Stimulated activated memory B cell treated with anti-CD40 and anti-IgM and Interleukin-4, amounts not matched to agents 10 μg/mL and 1 μg/mL and 100 μg/mL, for 72 hours (primary cell): ENCODE measurements around the gene DNAH8.

Experiments used
- ATAC-seq: fragments of 150-1000 bp; cut with Tn5 transposase; 2 replicates; pipeline ENCODE4 v1.10.0; 2021
- H3K27ac Mint-ChIP-seq: one replicate; pipeline ENCODE4 v1.8.0; 2022; ENCODE audit warnings: mild to moderate bottlenecking, mixed read lengths
- H3K27me3 Mint-ChIP-seq: one replicate; pipeline ENCODE4 v1.8.0; 2022; ENCODE audit warnings: mixed read lengths
- H3K36me3 Mint-ChIP-seq: one replicate; pipeline ENCODE4 v1.8.0; 2022; ENCODE audit warnings: mixed read lengths
- H3K4me1 Mint-ChIP-seq: one replicate; pipeline ENCODE4 v1.8.0; 2022; ENCODE audit warnings: mixed read lengths
- H3K4me3 Mint-ChIP-seq: one replicate; pipeline ENCODE4 v1.8.0; 2022; ENCODE audit warnings: mild to moderate bottlenecking, moderate library complexity, mixed read lengths
- H3K9me3 Mint-ChIP-seq: one replicate; pipeline ENCODE4 v1.8.0; 2022; ENCODE audit warnings: mixed read lengths

Gene DNAH8

GRCh38 chr6:38985839-38986238 lies 270.7 kb downstream of the DNAH8 start:
- Mint-ChIP-seq H3K4me1 (no peaks in the 10 kb centered on the region), H3K36me3 (no peaks in the 10 kb centered on the region), H3K4me3 (no peak overlapping the region), H3K27me3 (no peaks in the 10 kb centered on the region), H3K27ac (no peak overlapping the region), H3K9me3 (no peaks in the 10 kb centered on the region)
- no peak for ATAC-seq

DNA sequence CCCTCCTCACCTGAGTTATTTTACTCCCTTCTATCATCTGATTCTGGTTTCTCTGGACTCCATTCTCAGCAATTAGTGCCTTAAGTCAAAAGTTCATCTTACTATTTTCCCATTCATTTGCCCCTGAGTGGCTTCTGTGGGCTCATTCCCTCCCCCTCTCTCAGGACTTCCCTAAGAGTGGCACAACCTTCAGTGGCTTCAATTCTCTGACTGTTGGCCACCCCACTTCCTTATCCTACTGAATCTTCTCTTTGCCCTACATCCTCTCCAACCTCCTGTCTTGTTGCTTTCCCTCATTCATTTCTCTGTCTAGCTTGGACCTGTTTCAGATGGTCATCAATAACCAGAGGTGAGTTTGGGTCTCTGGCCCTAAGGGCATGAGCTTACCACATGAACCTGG lies 272.4 kb downstream of the DNAH8 start:
- Mint-ChIP-seq H3K4me1 (no peaks in the 10 kb centered on the region), H3K27ac (no peak overlapping the region), H3K36me3 (no peaks in the 10 kb centered on the region), H3K27me3 (no peaks in the 10 kb centered on the region), H3K4me3 (no peak overlapping the region), H3K9me3 (no peaks in the 10 kb centered on the region)
- no peak for ATAC-seq

DNA sequence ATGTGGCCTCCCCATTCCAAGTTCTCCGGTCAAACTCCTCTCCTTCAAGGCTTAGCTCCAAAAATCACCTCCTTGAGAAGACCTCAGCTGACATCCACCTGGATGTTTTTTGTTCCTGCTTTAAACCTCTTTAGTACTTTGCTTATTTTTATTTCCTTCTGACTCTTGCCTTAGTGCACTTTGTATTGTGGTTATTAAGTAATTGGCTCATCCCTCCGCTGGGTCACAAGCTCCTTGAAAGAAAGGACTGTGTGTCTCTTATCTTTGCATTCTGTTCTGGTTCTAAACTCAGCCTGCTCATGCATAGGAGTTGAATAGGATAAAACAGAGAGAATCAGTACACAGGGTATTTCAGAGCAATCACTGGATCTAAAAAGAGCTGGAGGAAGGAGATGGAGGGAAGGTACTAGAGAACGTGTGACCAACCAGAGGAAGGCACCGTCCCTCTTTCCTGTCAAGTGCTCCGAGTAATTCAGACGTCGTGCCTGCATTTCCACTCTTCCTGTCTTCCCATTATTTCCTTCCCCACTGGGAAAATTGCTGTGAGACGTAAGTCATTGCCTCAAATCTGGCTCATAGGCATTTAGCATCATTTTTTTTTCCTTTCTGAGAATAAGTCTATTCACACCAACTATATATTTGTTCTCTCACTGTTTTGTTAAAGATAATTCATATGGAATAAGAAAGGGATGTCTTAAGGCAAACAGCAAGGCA lies 273.8 kb downstream of the DNAH8 start:
- Mint-ChIP-seq H3K4me1 (no peaks in the 10 kb centered on the region), H3K9me3 (no peaks in the 10 kb centered on the region), H3K36me3 (no peaks in the 10 kb centered on the region), H3K27me3 (no peaks in the 10 kb centered on the region), H3K27ac (no peak overlapping the region), H3K4me3 (no peak overlapping the region)
- ATAC-seq = no peak

GRCh38 chr6:38990475-38990874 lies 275.4 kb downstream of the DNAH8 start:
- no peak for ATAC-seq
- H3K36me3 Mint-ChIP-seq = no peaks in the 10 kb centered on the region
- H3K9me3 Mint-ChIP-seq = no peaks in the 10 kb centered on the region
- H3K4me1 Mint-ChIP-seq = no peaks in the 10 kb centered on the region
- H3K27me3 Mint-ChIP-seq = no peaks in the 10 kb centered on the region
- no peak overlapping the region for H3K27ac Mint-ChIP-seq
- H3K4me3 Mint-ChIP-seq = no peak overlapping the region

- H3K27me3 Mint-ChIP-seq = peaks cover 40% of the 10 kb centered on the region
- H3K36me3 Mint-ChIP-seq = no peaks in the 10 kb centered on the region
- no peak overlapping the region for H3K27ac Mint-ChIP-seq
- no peaks in the 10 kb centered on the region for H3K9me3 Mint-ChIP-seq
- H3K4me3 Mint-ChIP-seq = no peak overlapping the region
- H3K4me1 Mint-ChIP-seq = no peaks in the 10 kb centered on the region
- ATAC-seq = no peak
Measured at GRCh38 chr6:38996676-38997075, 281.6 kb downstream of the DNAH8 start.

- ATAC-seq = no peak
Measured at GRCh38 chr6:38997128-38997761, 282.1 kb downstream of the DNAH8 start.

DNA sequence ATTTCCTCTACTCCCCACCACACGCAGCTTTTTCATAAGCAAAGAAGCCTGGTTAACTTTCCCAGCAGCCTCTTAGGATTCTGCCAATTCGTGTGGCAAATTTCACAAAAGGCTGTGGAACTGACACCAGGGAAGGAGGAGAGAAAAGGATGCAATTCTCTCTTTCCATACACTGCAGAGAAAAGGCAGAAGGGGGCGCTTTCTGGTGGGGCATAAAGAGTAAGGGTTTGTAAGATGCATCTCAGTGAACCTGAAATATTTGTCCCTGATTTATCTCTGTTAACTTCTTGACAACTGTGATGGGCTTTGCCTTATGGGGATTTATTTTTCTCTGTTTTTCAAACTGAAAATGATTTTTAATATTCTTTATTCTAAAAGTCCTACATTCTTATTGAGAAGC lies 288.0 kb downstream of the DNAH8 start:
- Mint-ChIP-seq H3K27ac (no peak overlapping the region), H3K4me3 (no peak overlapping the region), H3K9me3 (no peaks in the 10 kb centered on the region), H3K36me3 (no peaks in the 10 kb centered on the region), H3K4me1 (no peaks in the 10 kb centered on the region), H3K27me3 (peaks cover 27% of the 10 kb centered on the region)
- ATAC-seq = no peak

More at GRCh38 chr6:38997128-38997761, 282.1 kb downstream of the DNAH8 start:
- Mint-ChIP-seq H3K27me3 (peaks cover 43% of the 10 kb centered on the region), H3K4me1 (no peaks in the 10 kb centered on the region), H3K4me3 (no peak overlapping the region), H3K27ac (no peak overlapping the region), H3K9me3 (no peaks in the 10 kb centered on the region), H3K36me3 (no peaks in the 10 kb centered on the region)

- ATAC-seq = no peak
- Mint-ChIP-seq H3K4me3 (no peak overlapping the region), H3K27me3 (peaks cover 32% of the 10 kb centered on the region), H3K4me1 (no peaks in the 10 kb centered on the region), H3K9me3 (no peaks in the 10 kb centered on the region), H3K27ac (no peak overlapping the region), H3K36me3 (no peaks in the 10 kb centered on the region)
Measured at GRCh38 chr6:39003492-39003891, 288.4 kb downstream of the DNAH8 start.

- H3K27ac Mint-ChIP-seq = no peak overlapping the region
- ATAC-seq = no peak
- peaks cover 41% of the 10 kb centered on the region for H3K27me3 Mint-ChIP-seq
- H3K36me3 Mint-ChIP-seq = no peaks in the 10 kb centered on the region
- H3K4me3 Mint-ChIP-seq = no peak overlapping the region
- H3K4me1 Mint-ChIP-seq = no peaks in the 10 kb centered on the region
- no peaks in the 10 kb centered on the region for H3K9me3 Mint-ChIP-seq
Measured at GRCh38 chr6:39004801-39005200, 289.7 kb downstream of the DNAH8 start.

- H3K27ac Mint-ChIP-seq = no peak overlapping the region
- H3K36me3 Mint-ChIP-seq = no peaks in the 10 kb centered on the region
- no peak for ATAC-seq
- H3K4me3 Mint-ChIP-seq = no peak overlapping the region
- H3K4me1 Mint-ChIP-seq = no peaks in the 10 kb centered on the region
- peaks cover 32% of the 10 kb centered on the region for H3K27me3 Mint-ChIP-seq
- no peaks in the 10 kb centered on the region for H3K9me3 Mint-ChIP-seq
Measured at GRCh38 chr6:39005774-39006173, 290.7 kb downstream of the DNAH8 start.

DNA sequence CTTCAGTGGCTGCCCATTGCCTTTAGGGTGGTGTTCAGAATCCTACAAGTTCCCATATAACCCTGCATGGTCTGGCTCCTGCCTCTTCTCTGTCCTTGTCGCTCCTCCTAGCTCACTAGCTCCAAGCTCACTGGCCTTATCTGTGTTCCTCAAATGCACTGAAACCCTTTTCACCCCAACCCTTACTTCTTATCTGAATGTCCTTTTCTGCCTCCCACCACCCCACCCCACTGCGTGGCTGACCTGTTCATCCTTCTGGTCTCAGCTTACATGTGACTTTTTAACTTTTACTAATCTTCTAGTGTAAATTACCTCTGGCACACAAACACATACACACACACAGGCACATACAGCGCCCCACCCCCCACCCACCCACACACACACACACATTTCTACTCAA lies 292.5 kb downstream of the DNAH8 start:
- Mint-ChIP-seq H3K9me3 (no peaks in the 10 kb centered on the region), H3K4me1 (no peaks in the 10 kb centered on the region), H3K27me3 (peaks cover 20% of the 10 kb centered on the region), H3K27ac (no peak overlapping the region), H3K36me3 (no peaks in the 10 kb centered on the region), H3K4me3 (no peak overlapping the region)
- no peak for ATAC-seq

GRCh38 chr6:39008737-39009136 lies 293.6 kb downstream of the DNAH8 start:
- Mint-ChIP-seq H3K27me3 (peaks cover 20% of the 10 kb centered on the region), H3K4me3 (no peak overlapping the region), H3K9me3 (no peaks in the 10 kb centered on the region), H3K27ac (no peak overlapping the region), H3K4me1 (no peaks in the 10 kb centered on the region), H3K36me3 (no peaks in the 10 kb centered on the region)
- ATAC-seq = no peak

GRCh38 chr6:39009476-39009875 lies 294.4 kb downstream of the DNAH8 start:
- no peak for ATAC-seq
- Mint-ChIP-seq H3K36me3 (no peaks in the 10 kb centered on the region), H3K27me3 (peaks cover 23% of the 10 kb centered on the region), H3K9me3 (no peaks in the 10 kb centered on the region), H3K4me1 (no peaks in the 10 kb centered on the region), H3K4me3 (no peak overlapping the region), H3K27ac (no peak overlapping the region)

- Mint-ChIP-seq H3K4me3 (no peak overlapping the region), H3K4me1 (no peaks in the 10 kb centered on the region), H3K27ac (no peak overlapping the region), H3K36me3 (no peaks in the 10 kb centered on the region), H3K27me3 (peaks cover 10% of the 10 kb centered on the region), H3K9me3 (peaks cover 8% of the 10 kb centered on the region)
- no peak for ATAC-seq
Measured at GRCh38 chr6:39016839-39017546, 301.9 kb downstream of the DNAH8 start.

DNA sequence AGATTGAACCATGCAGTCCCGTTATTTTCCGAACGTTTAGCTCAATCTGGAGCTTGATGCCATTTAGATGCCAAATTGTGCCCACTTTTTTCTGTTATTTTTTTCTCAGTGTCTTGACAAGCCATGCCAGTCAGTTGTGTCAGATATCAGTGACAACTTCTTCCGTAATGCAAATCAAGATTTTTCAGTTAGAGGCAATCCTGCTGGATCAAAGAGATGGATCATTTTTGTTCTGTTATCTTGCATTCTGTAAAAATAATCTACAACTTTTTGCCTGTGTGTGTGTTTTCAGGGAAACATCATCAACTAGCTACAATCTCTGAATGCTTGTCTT lies 302.4 kb downstream of the DNAH8 start:
- Mint-ChIP-seq H3K4me3 (no peak overlapping the region), H3K4me1 (no peaks in the 10 kb centered on the region), H3K27ac (no peak overlapping the region), H3K36me3 (no peaks in the 10 kb centered on the region), H3K27me3 (peaks cover 10% of the 10 kb centered on the region), H3K9me3 (peaks cover 8% of the 10 kb centered on the region)
- no peak for ATAC-seq

GRCh38 chr6:39018103-39018502 lies 303.0 kb downstream of the DNAH8 start:
- Mint-ChIP-seq H3K27me3 (peaks cover 10% of the 10 kb centered on the region), H3K36me3 (no peaks in the 10 kb centered on the region), H3K9me3 (peaks cover 8% of the 10 kb centered on the region), H3K4me3 (no peak overlapping the region), H3K4me1 (no peaks in the 10 kb centered on the region), H3K27ac (no peak overlapping the region)
- ATAC-seq = no peak
